AG04449 (cell line): ENCODE measurements around the gene LDB3.
"Not testable (repeated sequence)": the region's sequence is repeated elsewhere in the genome, so short reads cannot be mapped to it uniquely, and the experiment has no call there.

Source experiments
- CTCF ChIA-PET: fragments of 350-600 bp; formaldehyde crosslinking; extraction: SDS; loops from one replicate; lab custom pipeline; 2021; ENCODE audit warnings: antibody characterized with exemption; lab: Yijun Ruan, JAX
- POLR2A ChIA-PET: fragments of 400-600, 350-600 bp; formaldehyde crosslinking; extraction: SDS; loops from one replicate; lab custom pipeline; 2020; ENCODE audit warnings: antibody characterized with exemption, inconsistent platforms; lab: Yijun Ruan, JAX
- DNase-seq: peaks from one replicate; pipeline ENCODE4 v3.0.0-alpha.2; 2010; ENCODE audit warnings: low read depth, low spot score
- H3K4me3 ChIP-seq: 2 replicates; pipeline ENCODE4 v1.5.1; 2011; ENCODE audit warnings: low read depth, mild to moderate bottlenecking, control low read depth, low read length
- TF ChIP-seq, protein P1 (sequence below): IDR thresholded peaks from one replicate; pipeline ENCODE4 v1.5.1; 2011; ENCODE audit warnings: mild to moderate bottlenecking, moderate library complexity, low read length, control low read depth, inconsistent platforms; ENCODE audit not compliant: insufficient read depth; ENCODE audit errors: missing control alignments

LDB3 gene

DNA sequence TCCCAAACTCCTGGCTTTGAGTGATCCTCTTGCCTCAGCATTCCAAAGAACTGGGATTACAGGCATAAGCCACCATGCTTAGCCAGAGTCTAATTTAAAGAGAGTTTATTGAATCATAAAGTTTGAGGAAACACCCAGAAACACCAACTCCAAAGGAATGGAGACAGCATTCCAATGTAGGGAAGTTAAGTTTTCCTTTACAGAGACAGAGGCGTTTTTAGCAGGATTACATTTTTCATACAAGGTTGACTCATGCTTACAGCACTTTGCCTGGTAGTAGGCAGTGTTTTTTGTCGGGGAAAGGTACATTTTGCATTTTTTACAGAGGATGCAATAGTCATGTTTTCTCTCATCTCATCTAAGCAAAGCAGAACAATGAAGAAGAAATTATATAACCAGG is 32.9 kb upstream of the LDB3 start:
- POLR2A ChIA-PET, result interaction anchor here (0.6 to 1.4 kb wide), 2 partner anchors 52 to 235 kb away, joined by 3 to 4 read pairs; no protein-coding TSS in a partner anchor
- no peak overlapping the region for H3K4me3 ChIP-seq
- peak; percentile 78 for DNase-seq

DNA sequence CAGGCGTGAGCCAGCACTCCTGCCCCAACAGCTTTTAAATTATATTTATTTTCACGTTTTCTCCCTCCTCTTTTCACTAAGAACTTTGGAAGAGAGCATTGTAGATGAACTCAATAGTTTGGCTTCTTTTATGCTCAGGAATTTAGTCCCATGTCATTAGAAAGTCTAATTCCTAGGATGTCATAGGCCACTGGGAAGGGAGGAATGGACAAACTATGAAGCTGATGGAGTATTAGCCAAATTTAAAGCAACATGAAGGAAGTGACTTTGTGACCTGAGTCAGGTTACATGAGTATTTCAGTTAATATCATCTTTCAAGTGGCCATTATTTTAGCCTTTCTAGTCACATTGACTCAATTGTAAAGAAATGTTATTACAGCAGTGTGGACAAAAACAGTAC is 32.0 kb upstream of the LDB3 start:
- DNase-seq, result no peak
- POLR2A ChIA-PET, result no interaction called here
- TF ChIP-seq, protein P1, sequence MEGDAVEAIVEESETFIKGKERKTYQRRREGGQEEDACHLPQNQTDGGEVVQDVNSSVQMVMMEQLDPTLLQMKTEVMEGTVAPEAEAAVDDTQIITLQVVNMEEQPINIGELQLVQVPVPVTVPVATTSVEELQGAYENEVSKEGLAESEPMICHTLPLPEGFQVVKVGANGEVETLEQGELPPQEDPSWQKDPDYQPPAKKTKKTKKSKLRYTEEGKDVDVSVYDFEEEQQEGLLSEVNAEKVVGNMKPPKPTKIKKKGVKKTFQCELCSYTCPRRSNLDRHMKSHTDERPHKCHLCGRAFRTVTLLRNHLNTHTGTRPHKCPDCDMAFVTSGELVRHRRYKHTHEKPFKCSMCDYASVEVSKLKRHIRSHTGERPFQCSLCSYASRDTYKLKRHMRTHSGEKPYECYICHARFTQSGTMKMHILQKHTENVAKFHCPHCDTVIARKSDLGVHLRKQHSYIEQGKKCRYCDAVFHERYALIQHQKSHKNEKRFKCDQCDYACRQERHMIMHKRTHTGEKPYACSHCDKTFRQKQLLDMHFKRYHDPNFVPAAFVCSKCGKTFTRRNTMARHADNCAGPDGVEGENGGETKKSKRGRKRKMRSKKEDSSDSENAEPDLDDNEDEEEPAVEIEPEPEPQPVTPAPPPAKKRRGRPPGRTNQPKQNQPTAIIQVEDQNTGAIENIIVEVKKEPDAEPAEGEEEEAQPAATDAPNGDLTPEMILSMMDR, result no peak
- CTCF ChIA-PET, result interaction anchor here (1.0 to 1.6 kb wide), 4 partner anchors 47 to 236 kb away, joined by 3 to 6 read pairs (median 3); no protein-coding TSS in a partner anchor
- no peak overlapping the region for H3K4me3 ChIP-seq

More for the DNA sequence above, 32.9 kb upstream of the LDB3 start:
- TF ChIP-seq, protein P1, result no peak
- CTCF ChIA-PET, result interaction anchor here (1.0 kb wide), 2 partner anchors 49 to 235 kb away, joined by 3 read pairs; no protein-coding TSS in a partner anchor

DNA sequence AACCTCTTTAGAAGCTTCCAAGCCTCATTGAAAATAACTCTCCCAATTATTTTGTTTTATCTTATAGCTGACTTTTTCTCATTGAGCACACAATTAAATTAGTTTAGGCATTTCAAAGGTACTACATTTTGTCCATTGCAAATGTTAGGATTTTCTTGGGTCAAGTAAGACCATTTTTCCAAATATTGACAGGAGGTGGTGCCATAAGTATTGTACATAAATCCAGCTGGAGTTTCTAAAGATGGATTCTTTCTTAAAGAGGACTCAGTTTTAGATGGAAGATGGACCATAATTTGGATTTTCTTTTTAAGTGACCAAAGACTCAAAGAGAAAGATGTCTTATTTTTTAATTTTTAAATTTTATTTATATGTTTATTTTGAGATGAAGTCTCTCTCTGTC is 26.3 kb upstream of the LDB3 start:
- DNase-seq, result no peak
- ChIA-PET POLR2A (no interaction called here), CTCF (interaction anchor here (0.8 to 2.6 kb wide), 9 partner anchors 10 to 325 kb away, joined by 3 to 10 read pairs (median 4); partner anchors contain the start of gene OPN4)
- no peak overlapping the region for H3K4me3 ChIP-seq
- TF ChIP-seq, protein P1, result no peak

DNA sequence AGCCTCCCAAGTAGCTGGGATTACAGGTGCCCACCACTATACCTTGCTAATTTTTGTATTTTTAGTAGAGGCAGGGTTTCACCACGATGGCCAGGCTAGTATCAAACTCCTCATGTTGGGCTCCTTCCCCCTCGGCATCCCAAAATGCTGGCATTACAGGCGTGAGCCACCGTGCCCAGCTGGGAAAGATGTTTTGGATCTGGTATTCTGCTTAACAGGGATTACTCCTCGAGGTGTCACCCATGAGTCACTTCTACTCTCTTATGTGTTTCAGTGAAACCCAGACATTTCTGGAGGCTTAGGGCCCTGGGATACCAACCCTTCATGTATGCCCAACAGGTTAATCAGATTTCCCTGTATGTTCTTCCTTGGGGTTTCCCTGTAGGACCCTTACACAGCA is 25.8 kb upstream of the LDB3 start:
- no peak for DNase-seq
- CTCF ChIA-PET, result interaction anchor here (0.6 to 2.6 kb wide), 14 partner anchors 10 to 318 kb away, joined by 3 to 10 read pairs (median 3); partner anchors contain the start of gene OPN4
- TF ChIP-seq, protein P1, result peak; percentile 10
- H3K4me3 ChIP-seq, result no peak overlapping the region
- POLR2A ChIA-PET, result interaction anchor here (0.8 kb wide), 1 partner anchor 243 kb away, joined by 3 read pairs; no protein-coding TSS in a partner anchor

DNA sequence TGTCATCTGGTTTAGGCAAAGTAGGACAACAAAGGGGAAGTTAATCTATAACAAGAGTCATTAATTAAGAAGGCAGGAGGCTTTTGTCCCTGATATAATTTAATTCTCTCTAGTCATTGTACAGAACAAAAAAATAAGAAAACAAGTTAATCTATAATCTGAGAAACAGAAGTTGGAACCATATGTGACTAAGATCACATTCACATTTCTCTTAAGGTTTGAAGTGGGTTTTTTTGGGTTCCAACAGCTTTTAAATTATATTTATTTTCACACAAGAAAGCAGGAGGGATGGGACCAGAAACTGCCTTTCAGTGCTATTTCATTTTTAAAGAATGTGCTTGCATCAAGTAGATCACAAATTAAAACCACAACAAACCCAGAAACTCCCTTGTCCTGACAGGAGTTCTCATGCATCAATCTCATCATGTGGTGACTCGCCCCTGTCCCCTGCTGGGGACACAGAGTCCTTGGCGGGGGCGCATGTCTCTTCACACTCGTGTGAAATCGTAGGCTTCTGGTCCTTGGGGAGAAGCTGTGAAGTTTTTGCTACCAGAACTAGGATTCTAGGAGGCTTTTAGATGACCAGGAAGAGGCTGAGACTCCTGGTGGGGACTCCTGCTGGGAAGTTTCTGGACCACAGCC is 24.0 kb upstream of the LDB3 start:
- TF ChIP-seq, protein P1, result peak; percentile 33
- ChIA-PET CTCF (interaction anchor here (0.6 to 1.5 kb wide), 9 partner anchors 9 to 244 kb away, joined by 3 to 10 read pairs (median 3); partner anchors contain the start of gene OPN4), POLR2A (no interaction called here)
- no peak for DNase-seq
- no peak overlapping the region for H3K4me3 ChIP-seq

DNA sequence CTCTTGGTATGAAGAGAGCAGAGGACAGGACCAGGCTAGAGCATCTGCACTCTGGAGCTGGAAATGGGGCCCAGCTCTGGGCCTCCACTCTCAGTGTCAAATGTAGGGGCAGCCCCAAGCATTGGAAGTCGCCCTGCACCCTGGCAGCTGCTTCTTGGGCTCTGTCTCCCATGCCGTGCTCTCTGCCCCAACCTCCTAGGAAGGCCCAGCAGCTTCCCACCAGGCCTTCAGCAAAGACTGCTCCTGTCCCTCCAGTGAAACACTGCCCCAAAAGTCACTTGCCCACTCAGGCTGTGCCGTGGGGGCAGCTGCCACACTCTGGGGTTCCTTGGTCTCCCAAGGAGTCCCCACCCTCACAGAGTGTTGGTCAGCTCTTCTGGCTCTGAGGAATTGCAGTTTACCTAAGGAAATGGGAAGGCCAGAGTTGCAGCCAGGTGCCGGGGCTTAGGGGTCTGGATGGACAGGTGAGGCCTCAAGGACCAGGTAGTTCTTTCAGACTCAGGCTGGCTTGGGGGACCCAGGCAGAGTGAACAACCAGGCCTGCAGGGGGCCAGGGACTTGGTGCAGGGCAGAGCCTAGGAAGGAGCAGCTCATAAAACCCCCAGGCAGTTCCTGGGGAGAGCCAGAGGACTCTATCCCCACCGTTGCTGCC is 23.4 kb upstream of the LDB3 start:
- ChIA-PET CTCF (interaction anchor here (0.6 to 1.5 kb wide), 9 partner anchors 8 to 244 kb away, joined by 3 to 10 read pairs (median 3); partner anchors contain the start of gene OPN4), POLR2A (no interaction called here)
- H3K4me3 ChIP-seq, result no peak overlapping the region
- TF ChIP-seq, protein P1, result no peak
- DNase-seq, result no peak

DNA sequence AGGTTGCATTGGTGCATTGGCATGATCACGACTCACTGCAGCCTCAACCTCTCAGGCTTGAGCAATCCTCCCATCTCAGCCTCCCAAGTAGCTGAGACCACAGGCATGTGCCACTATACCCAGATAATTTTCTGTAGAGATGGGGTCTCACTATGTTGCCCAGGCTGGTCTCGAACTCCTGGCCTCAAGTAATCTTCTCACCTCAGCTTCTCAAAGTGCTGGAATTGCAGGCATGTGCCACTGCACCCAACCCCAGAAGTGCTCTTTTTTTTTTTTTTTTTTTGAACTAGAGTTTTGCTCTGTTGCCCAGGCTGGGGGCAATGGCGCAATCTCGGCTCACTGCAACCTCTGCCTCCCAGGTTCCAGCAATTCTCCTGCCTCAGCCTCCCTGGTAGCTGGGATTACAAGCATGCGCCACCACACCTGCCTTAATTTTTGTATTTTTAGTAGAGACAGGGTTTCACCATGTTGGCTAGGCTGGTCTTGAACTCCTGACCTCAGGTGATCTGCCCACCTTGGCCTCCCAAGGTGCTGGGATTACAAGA is 22.6 kb upstream of the LDB3 start:
- POLR2A ChIA-PET, DNase-seq, H3K4me3 ChIP-seq: not testable (repeated sequence)
- CTCF ChIA-PET, result interaction anchor here (1.2 to 1.4 kb wide), 2 partner anchors 22 to 123 kb away, joined by 3 to 5 read pairs; partner anchors contain the start of gene LDB3
